ENCODE data around the gene WDR93. TPM values are rescaled to one million over a fixed set of nuclear protein-coding genes. Genes with fewer than 3 reads are reported as not detected.

Gene WDR93
- total RNA-seq, 1 experiment from 2014 or later, result not detected

GRCh38 chr15:89746386-89746780 lies 55.8 kb downstream of the WDR93 start:
- Mint-ChIP-seq H3K4me3 (no peak overlapping the region), H3K36me3 (ENCODE audit: insufficient read depth in 1 of 3, low read depth in 3 of 3) (peaks cover 0 to 3% (median 0%) of the 10 kb centered on the region in 3 experiments; a peak in 1 of 7 replicates), H3K27me3 (ENCODE audit: low read depth) (peaks cover 16% of the 10 kb centered on the region), H3K9me3 (no peaks in the 10 kb centered on the region; a peak in 1 of 5 replicates), H3K4me1 (peaks cover 14 to 21% of the 10 kb centered on the region in 2 experiments), H3K27ac (no peak overlapping the region)
- Histone ChIP-seq H3K4me2 (ENCODE audit: insufficient read depth, insufficient read length, low read length) (no peak overlapping the region), H3T11ph (ENCODE audit: low read length) (no peak overlapping the region), H3K18ac (ENCODE audit: insufficient read length, low read depth, low read length) (no peak overlapping the region), H4K20me1 (ENCODE audit: control insufficient read depth, insufficient read depth, insufficient read length) (no peaks in the 10 kb centered on the region), H2AK5ac (ENCODE audit: insufficient read length, low read length) (no peak overlapping the region), H4K5ac (ENCODE audit: insufficient read length, low read depth, low read length) (no peak overlapping the region), H3K23ac (ENCODE audit: insufficient read length, low read depth, low read length) (no peak overlapping the region), H2BK15ac (ENCODE audit: low read depth, low read length) (no peak overlapping the region), H3K79me2 (ENCODE audit: insufficient read depth, low read length) (no peaks in the 10 kb centered on the region), H3K4me1 (ENCODE audit: insufficient read depth, low read length) (no peaks in the 10 kb centered on the region; the same call in 1 of the 2 replicates), H2AFZ (ENCODE audit: low read length) (no peak overlapping the region), H3K9me3 (ENCODE audit: control insufficient read depth, low read depth, low read length) (no peaks in the 10 kb centered on the region), H3K56ac (ENCODE audit: insufficient read length, low read depth, low read length) (no peak overlapping the region), H4K8ac (replicated peaks; ENCODE audit: insufficient read length, low read depth, low read length) (no peak overlapping the region), H3K79me1 (ENCODE audit: insufficient read depth, low read depth, low read length, poor library complexity, severe bottlenecking) (no peaks in the 10 kb centered on the region), H3K14ac (ENCODE audit: insufficient read depth, low read length) (no peak overlapping the region), H3K23me2 (ENCODE audit: insufficient read length, low read depth, low read length, poor library complexity, severe bottlenecking) (peaks cover 8% of the 10 kb centered on the region), H2BK12ac (ENCODE audit: insufficient read length, low read depth, low read length) (no peak overlapping the region), H3K4ac (ENCODE audit: low read depth, low read length) (no peak overlapping the region), H3K9ac (ENCODE audit: extremely low read depth, insufficient read length, low read length) (no peak overlapping the region), H4K91ac (ENCODE audit: insufficient read length, low read depth, low read length) (no peak overlapping the region), H2BK120ac (ENCODE audit: low read depth, low read length, poor library complexity, severe bottlenecking) (no peak overlapping the region), H2BK20ac (ENCODE audit: low read depth, low read length, poor library complexity, severe bottlenecking) (no peak overlapping the region), H3K27ac (ENCODE audit: insufficient read length, low read depth, low read length) (no peak overlapping the region), H3K27me3 (ENCODE audit: insufficient read depth, low read length) (peaks cover 34% of the 10 kb centered on the region), H2BK5ac (ENCODE audit: insufficient read length, low read length) (no peak overlapping the region)
- TF ChIP-seq, protein P1, sequence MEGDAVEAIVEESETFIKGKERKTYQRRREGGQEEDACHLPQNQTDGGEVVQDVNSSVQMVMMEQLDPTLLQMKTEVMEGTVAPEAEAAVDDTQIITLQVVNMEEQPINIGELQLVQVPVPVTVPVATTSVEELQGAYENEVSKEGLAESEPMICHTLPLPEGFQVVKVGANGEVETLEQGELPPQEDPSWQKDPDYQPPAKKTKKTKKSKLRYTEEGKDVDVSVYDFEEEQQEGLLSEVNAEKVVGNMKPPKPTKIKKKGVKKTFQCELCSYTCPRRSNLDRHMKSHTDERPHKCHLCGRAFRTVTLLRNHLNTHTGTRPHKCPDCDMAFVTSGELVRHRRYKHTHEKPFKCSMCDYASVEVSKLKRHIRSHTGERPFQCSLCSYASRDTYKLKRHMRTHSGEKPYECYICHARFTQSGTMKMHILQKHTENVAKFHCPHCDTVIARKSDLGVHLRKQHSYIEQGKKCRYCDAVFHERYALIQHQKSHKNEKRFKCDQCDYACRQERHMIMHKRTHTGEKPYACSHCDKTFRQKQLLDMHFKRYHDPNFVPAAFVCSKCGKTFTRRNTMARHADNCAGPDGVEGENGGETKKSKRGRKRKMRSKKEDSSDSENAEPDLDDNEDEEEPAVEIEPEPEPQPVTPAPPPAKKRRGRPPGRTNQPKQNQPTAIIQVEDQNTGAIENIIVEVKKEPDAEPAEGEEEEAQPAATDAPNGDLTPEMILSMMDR (conservative IDR thresholded peaks at IDR 0.05), result no peak
- no CpG with 5 or more reads among the region's 9 CpGs for WGBS (ENCODE audit: extremely low coverage, insufficient read length, low lambda C conversion rate)
- no peak for DNase-seq
